Parathyroid adenoma (tissue), 2 donors: ENCODE measurements around the gene ACACB.

Experiments
- H2AFZ ChIP-seq: fragments of 300-600 bp; sonication (generic); one replicate; pipeline ENCODE4 v1.7.0; 2017; ENCODE audit warnings: antibody characterized with exemption, mild to moderate bottlenecking
- H3K27ac ChIP-seq: fragments of 300-600 bp; sonication (generic); one replicate; pipeline ENCODE4 v1.7.0; 2017
- H3K27me3 ChIP-seq: fragments of 300-600 bp; sonication (generic); one replicate; pipeline ENCODE4 v1.7.0; 2017; ENCODE audit warnings: low read length; ENCODE audit not compliant: control insufficient read depth, insufficient read depth
- H3K36me3 ChIP-seq: fragments of 300-600 bp; sonication (generic); one replicate; pipeline ENCODE4 v1.7.0; 2017; ENCODE audit warnings: low read length; ENCODE audit not compliant: control insufficient read depth, insufficient read depth
- H3K4me1 ChIP-seq: fragments of 300-600 bp; sonication (generic); one replicate; pipeline ENCODE4 v1.7.0; 2017; ENCODE audit warnings: control low read depth
- H3K4me2 ChIP-seq: fragments of 300-600 bp; sonication (generic); one replicate; pipeline ENCODE4 v1.7.0; 2017; ENCODE audit warnings: low read length
- H3K4me3 ChIP-seq: fragments of 300-600 bp; sonication (generic); one replicate; pipeline ENCODE4 v1.7.0; 2017; ENCODE audit warnings: low read depth, low read length
- H3K79me2 ChIP-seq: fragments of 300-600 bp; sonication (generic); one replicate; pipeline ENCODE4 v1.7.0; 2017; ENCODE audit warnings: control low read depth
- H3K9ac ChIP-seq: fragments of 300-600 bp; sonication (generic); one replicate; pipeline ENCODE4 v1.7.0; 2017; ENCODE audit warnings: mild to moderate bottlenecking
- H3K9me3 ChIP-seq: fragments of 300-600 bp; sonication (generic); one replicate; pipeline ENCODE4 v1.7.0; 2017; ENCODE audit warnings: low read length; ENCODE audit not compliant: control insufficient read depth
- TF ChIP-seq, protein P1 (sequence below): fragments of 300-600 bp; sonication (generic); IDR thresholded peaks from one replicate; pipeline ENCODE4 v1.7.0; 2017; ENCODE audit warnings: antibody characterized with exemption, mild to moderate bottlenecking
- donor health status: primary hyperparathyroidism.

ACACB gene

GRCh38 chr12:109252799-109253198 is 136.4 kb downstream of the ACACB start:
- TF ChIP-seq, protein P1, sequence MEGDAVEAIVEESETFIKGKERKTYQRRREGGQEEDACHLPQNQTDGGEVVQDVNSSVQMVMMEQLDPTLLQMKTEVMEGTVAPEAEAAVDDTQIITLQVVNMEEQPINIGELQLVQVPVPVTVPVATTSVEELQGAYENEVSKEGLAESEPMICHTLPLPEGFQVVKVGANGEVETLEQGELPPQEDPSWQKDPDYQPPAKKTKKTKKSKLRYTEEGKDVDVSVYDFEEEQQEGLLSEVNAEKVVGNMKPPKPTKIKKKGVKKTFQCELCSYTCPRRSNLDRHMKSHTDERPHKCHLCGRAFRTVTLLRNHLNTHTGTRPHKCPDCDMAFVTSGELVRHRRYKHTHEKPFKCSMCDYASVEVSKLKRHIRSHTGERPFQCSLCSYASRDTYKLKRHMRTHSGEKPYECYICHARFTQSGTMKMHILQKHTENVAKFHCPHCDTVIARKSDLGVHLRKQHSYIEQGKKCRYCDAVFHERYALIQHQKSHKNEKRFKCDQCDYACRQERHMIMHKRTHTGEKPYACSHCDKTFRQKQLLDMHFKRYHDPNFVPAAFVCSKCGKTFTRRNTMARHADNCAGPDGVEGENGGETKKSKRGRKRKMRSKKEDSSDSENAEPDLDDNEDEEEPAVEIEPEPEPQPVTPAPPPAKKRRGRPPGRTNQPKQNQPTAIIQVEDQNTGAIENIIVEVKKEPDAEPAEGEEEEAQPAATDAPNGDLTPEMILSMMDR, result no peak
- Histone ChIP-seq H3K36me3 (no peaks in the 10 kb centered on the region), H3K79me2 (no peaks in the 10 kb centered on the region), H3K9me3 (no peaks in the 10 kb centered on the region), H3K4me1 (peaks cover 8% of the 10 kb centered on the region), H3K4me2 (no peak overlapping the region), H2AFZ (no peak overlapping the region), H3K27me3 (no peaks in the 10 kb centered on the region), H3K9ac (no peak overlapping the region), H3K27ac (no peak overlapping the region), H3K4me3 (no peak overlapping the region)

- no peak overlapping the region for H2AFZ ChIP-seq
- H3K4me3 ChIP-seq, result no peak overlapping the region
- TF ChIP-seq, protein P1, result no peak
- no peak overlapping the region for H3K9ac ChIP-seq
- H3K4me2 ChIP-seq, result no peak overlapping the region
- no peaks in the 10 kb centered on the region for H3K9me3 ChIP-seq
- H3K4me1 ChIP-seq, result peaks cover 8% of the 10 kb centered on the region
- no peaks in the 10 kb centered on the region for H3K79me2 ChIP-seq
- no peak overlapping the region for H3K27ac ChIP-seq
- H3K36me3 ChIP-seq, result no peaks in the 10 kb centered on the region
- no peaks in the 10 kb centered on the region for H3K27me3 ChIP-seq
Observed at GRCh38 chr12:109253913-109254544, 137.6 kb downstream of the ACACB start.

DNA sequence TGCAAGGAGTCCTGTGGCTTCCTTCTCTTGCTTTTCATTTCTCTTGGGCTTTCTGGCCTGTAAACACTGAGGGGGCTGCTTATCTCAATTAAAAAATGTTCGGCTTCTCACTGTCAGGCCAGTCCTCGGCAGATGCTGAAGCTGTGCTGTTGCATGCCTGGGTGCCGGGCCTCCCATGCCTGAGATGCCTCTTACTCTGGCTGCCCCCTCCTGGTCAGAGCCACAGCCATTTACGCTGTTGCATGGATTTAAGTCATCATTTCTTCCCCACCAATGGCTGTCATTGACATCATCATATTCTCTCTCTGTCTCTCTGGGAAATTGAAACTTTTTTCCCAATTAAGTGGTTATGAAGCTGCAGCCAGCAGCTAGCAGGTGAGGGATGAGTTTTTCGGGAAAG is 139.0 kb downstream of the ACACB start:
- H3K27ac ChIP-seq, result no peak overlapping the region
- no peaks in the 10 kb centered on the region for H3K27me3 ChIP-seq
- no peaks in the 10 kb centered on the region for H3K9me3 ChIP-seq
- H2AFZ ChIP-seq, result no peak overlapping the region
- H3K4me1 ChIP-seq, result peaks cover 3% of the 10 kb centered on the region
- H3K4me2 ChIP-seq, result no peak overlapping the region
- H3K36me3 ChIP-seq, result no peaks in the 10 kb centered on the region
- H3K79me2 ChIP-seq, result no peaks in the 10 kb centered on the region
- TF ChIP-seq, protein P1, result no peak
- no peak overlapping the region for H3K9ac ChIP-seq
- no peak overlapping the region for H3K4me3 ChIP-seq

GRCh38 chr12:109256011-109256410 is 139.6 kb downstream of the ACACB start:
- no peaks in the 10 kb centered on the region for H3K36me3 ChIP-seq
- H3K27me3 ChIP-seq, result no peaks in the 10 kb centered on the region
- TF ChIP-seq, protein P1, result no peak
- H3K9me3 ChIP-seq, result no peaks in the 10 kb centered on the region
- H3K79me2 ChIP-seq, result no peaks in the 10 kb centered on the region
- no peaks in the 10 kb centered on the region for H3K4me1 ChIP-seq
- no peak overlapping the region for H2AFZ ChIP-seq
- H3K27ac ChIP-seq, result no peak overlapping the region
- H3K4me3 ChIP-seq, result no peak overlapping the region
- no peak overlapping the region for H3K9ac ChIP-seq
- H3K4me2 ChIP-seq, result no peak overlapping the region

- Histone ChIP-seq H3K79me2 (no peaks in the 10 kb centered on the region), H3K4me1 (no peaks in the 10 kb centered on the region), H3K9me3 (no peaks in the 10 kb centered on the region), H3K4me3 (no peak overlapping the region), H3K36me3 (no peaks in the 10 kb centered on the region), H2AFZ (no peak overlapping the region), H3K4me2 (no peak overlapping the region), H3K27me3 (no peaks in the 10 kb centered on the region), H3K27ac (no peak overlapping the region), H3K9ac (no peak overlapping the region)
- TF ChIP-seq, protein P1, result no peak
Observed at GRCh38 chr12:109258201-109258600, 141.8 kb downstream of the ACACB start.
